RWPE2 (cell line): Measurements from ENCODE around the gene TRIM9.

Source experiments
- ATAC-seq: fragments of 200-7000 bp; cut with Tn5 transposase; 3 replicates; pipeline ENCODE4 v1.9.1; 2021; ENCODE audit warnings: low read depth
- DNase-seq: peaks from one replicate; pipeline ENCODE4 v3.0.0-alpha.2; 2020; ENCODE audit warnings: low spot score
- H3K27ac ChIP-seq: fragments of 450-650 bp; 2 replicates; pipeline ENCODE4 v1.5.1; 2017; ENCODE audit warnings: mild to moderate bottlenecking; ENCODE audit not compliant: poor library complexity, severe bottlenecking
- H3K27me3 ChIP-seq: fragments of 250-450 bp; sonication (Bioruptor Pico); 2 replicates; pipeline ENCODE4 v1.5.1; 2021; ENCODE audit warnings: mild to moderate bottlenecking, moderate library complexity; ENCODE audit not compliant: insufficient read depth, poor library complexity, severe bottlenecking
- H3K36me3 ChIP-seq: fragments of 250-450 bp; sonication (Bioruptor Pico); 2 replicates; pipeline ENCODE4 v1.5.1; 2020; ENCODE audit warnings: low read depth, mild to moderate bottlenecking, moderate library complexity
- H3K4me1 ChIP-seq: fragments of 250-450 bp; sonication (Bioruptor Pico); 2 replicates; pipeline ENCODE4 v1.5.1; 2021; ENCODE audit warnings: mild to moderate bottlenecking, moderate library complexity; ENCODE audit not compliant: insufficient read depth, poor library complexity, severe bottlenecking
- H3K4me3 ChIP-seq: fragments of 250-450 bp; sonication (Bioruptor Pico); 2 replicates; pipeline ENCODE4 v1.5.1; 2021; ENCODE audit warnings: mild to moderate bottlenecking, moderate library complexity; ENCODE audit not compliant: severe bottlenecking
- H3K9me3 ChIP-seq: fragments of 250-450 bp; sonication (Bioruptor Pico); 2 replicates; pipeline ENCODE4 v1.5.1; 2021; ENCODE audit warnings: mild to moderate bottlenecking, moderate library complexity; ENCODE audit not compliant: severe bottlenecking
- CTCF ChIP-seq: fragments of 450-650 bp; IDR thresholded peaks from one replicate; pipeline ENCODE4 v1.5.1; 2017; ENCODE audit warnings: mild to moderate bottlenecking, moderate library complexity; ENCODE audit not compliant: poor library complexity, severe bottlenecking

The TRIM9 gene

DNA sequence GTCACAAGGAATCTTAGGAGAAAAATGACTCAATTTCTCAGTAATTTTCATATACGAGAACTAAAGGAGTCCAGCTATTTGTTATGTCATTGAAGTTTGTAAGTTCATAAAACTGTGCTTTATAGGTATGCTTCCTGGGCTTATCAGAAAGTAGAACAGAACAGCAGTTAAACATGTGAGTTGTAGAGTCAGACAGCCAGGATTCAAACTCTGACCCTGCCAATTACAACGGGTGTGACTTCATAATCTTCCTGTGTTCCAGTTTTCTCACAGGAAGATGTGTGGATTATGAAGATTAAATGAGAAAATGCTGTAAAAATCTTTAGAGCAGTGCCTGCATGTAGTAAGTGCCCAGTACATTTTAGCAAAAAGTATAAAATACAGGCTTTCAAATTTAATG is 8.9 kb downstream of the TRIM9 start:
- H3K4me1 ChIP-seq = peaks cover 22% of the 10 kb centered on the region
- H3K4me3 ChIP-seq = no peak overlapping the region
- H3K27me3 ChIP-seq = no peaks in the 10 kb centered on the region
- no peak for DNase-seq
- no peaks in the 10 kb centered on the region for H3K36me3 ChIP-seq
- peak overlapping the region; percentile 17 for H3K27ac ChIP-seq
- H3K9me3 ChIP-seq = no peaks in the 10 kb centered on the region
- no peak for TF ChIP-seq CTCF
- no peak for ATAC-seq

GRCh38 chr14:51084962-51085361 is 9.9 kb downstream of the TRIM9 start:
- no peak for DNase-seq
- H3K27me3 ChIP-seq = no peaks in the 10 kb centered on the region
- no peak overlapping the region for H3K27ac ChIP-seq
- peaks cover 26% of the 10 kb centered on the region for H3K4me1 ChIP-seq
- no peaks in the 10 kb centered on the region for H3K9me3 ChIP-seq
- no peak for TF ChIP-seq CTCF
- no peaks in the 10 kb centered on the region for H3K36me3 ChIP-seq
- no peak for ATAC-seq
- no peak overlapping the region for H3K4me3 ChIP-seq

DNA sequence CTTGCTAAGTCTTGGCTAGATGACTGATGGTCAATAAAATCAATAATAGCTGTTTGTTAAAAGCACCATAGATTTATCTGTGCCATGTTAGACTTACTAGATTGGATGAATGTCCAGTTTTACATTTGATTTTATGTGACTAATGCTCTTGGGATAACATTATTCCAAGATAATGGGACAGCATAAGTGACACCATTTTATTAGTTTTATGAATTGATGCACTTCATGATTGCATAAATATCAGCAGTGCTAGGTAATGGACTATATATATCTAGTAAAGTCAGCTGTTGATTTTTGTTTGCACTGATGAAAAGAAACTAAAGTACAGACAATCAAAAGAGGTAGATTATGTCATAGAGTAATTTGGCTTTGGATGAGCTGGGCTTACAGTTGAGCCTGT is 10.4 kb downstream of the TRIM9 start:
- Histone ChIP-seq H3K27ac (no peak overlapping the region), H3K27me3 (no peaks in the 10 kb centered on the region), H3K4me3 (no peak overlapping the region), H3K4me1 (peaks cover 31% of the 10 kb centered on the region), H3K36me3 (no peaks in the 10 kb centered on the region), H3K9me3 (no peaks in the 10 kb centered on the region)
- DNase-seq (no peak), ATAC-seq (no peak)
- no peak for TF ChIP-seq CTCF

- TF ChIP-seq CTCF = no peak
- Histone ChIP-seq H3K9me3 (no peaks in the 10 kb centered on the region), H3K27me3 (no peaks in the 10 kb centered on the region), H3K4me3 (no peak overlapping the region), H3K4me1 (peaks cover 46% of the 10 kb centered on the region), H3K36me3 (no peaks in the 10 kb centered on the region), H3K27ac (peak overlapping the region; percentile 93)
- no peak for DNase-seq
- ATAC-seq = no peak
These were observed 12.6 kb downstream of the TRIM9 start for GRCh38 chr14:51082349-51082748.

DNA sequence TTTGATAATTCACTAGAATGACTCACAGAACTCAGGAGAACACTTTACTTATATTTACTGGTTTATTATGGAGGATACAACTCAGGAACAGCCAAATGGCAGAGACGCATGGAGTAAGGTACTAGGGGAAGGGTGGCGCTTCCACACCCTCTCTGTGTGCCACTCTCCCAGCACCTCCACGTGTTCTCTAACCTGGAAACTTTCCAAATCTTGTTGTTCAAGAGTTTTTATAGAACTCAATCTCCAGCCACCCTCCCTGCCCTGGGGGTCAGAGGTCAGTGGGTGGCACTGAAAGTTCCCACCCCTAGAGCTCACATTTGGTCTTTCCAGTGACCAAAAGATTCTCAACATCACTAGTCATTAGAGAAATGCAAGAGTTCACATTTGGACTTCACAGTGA is 13.2 kb downstream of the TRIM9 start:
- TF ChIP-seq CTCF = no peak
- Histone ChIP-seq H3K4me3 (no peak overlapping the region), H3K9me3 (no peaks in the 10 kb centered on the region), H3K27me3 (no peaks in the 10 kb centered on the region), H3K4me1 (peaks cover 40% of the 10 kb centered on the region), H3K36me3 (no peaks in the 10 kb centered on the region), H3K27ac (peak overlapping the region; percentile 93)
- no peak for DNase-seq
- no peak for ATAC-seq
